RWPE2 (cell line): Measurements from ENCODE around the gene PFDN2.

Experiments
- ATAC-seq: fragments of 200-7000 bp; cut with Tn5 transposase; 3 replicates; pipeline ENCODE4 v1.9.1; 2021; ENCODE audit warnings: low read depth
- DNase-seq: peaks from one replicate; pipeline ENCODE4 v3.0.0-alpha.2; 2020; ENCODE audit warnings: low spot score
- H3K27ac ChIP-seq: fragments of 450-650 bp; 2 replicates; pipeline ENCODE4 v1.5.1; 2017; ENCODE audit warnings: mild to moderate bottlenecking; ENCODE audit not compliant: poor library complexity, severe bottlenecking
- H3K27me3 ChIP-seq: fragments of 250-450 bp; sonication (Bioruptor Pico); 2 replicates; pipeline ENCODE4 v1.5.1; 2021; ENCODE audit warnings: mild to moderate bottlenecking, moderate library complexity; ENCODE audit not compliant: insufficient read depth, poor library complexity, severe bottlenecking
- H3K36me3 ChIP-seq: fragments of 250-450 bp; sonication (Bioruptor Pico); 2 replicates; pipeline ENCODE4 v1.5.1; 2020; ENCODE audit warnings: low read depth, mild to moderate bottlenecking, moderate library complexity
- H3K4me1 ChIP-seq: fragments of 250-450 bp; sonication (Bioruptor Pico); 2 replicates; pipeline ENCODE4 v1.5.1; 2021; ENCODE audit warnings: mild to moderate bottlenecking, moderate library complexity; ENCODE audit not compliant: insufficient read depth, poor library complexity, severe bottlenecking
- H3K4me3 ChIP-seq: fragments of 250-450 bp; sonication (Bioruptor Pico); 2 replicates; pipeline ENCODE4 v1.5.1; 2021; ENCODE audit warnings: mild to moderate bottlenecking, moderate library complexity; ENCODE audit not compliant: severe bottlenecking
- H3K9me3 ChIP-seq: fragments of 250-450 bp; sonication (Bioruptor Pico); 2 replicates; pipeline ENCODE4 v1.5.1; 2021; ENCODE audit warnings: mild to moderate bottlenecking, moderate library complexity; ENCODE audit not compliant: severe bottlenecking
- TF ChIP-seq, protein P1 (sequence below): fragments of 450-650 bp; IDR thresholded peaks from one replicate; pipeline ENCODE4 v1.5.1; 2017; ENCODE audit warnings: mild to moderate bottlenecking, moderate library complexity; ENCODE audit not compliant: poor library complexity, severe bottlenecking

The PFDN2 gene

DNA sequence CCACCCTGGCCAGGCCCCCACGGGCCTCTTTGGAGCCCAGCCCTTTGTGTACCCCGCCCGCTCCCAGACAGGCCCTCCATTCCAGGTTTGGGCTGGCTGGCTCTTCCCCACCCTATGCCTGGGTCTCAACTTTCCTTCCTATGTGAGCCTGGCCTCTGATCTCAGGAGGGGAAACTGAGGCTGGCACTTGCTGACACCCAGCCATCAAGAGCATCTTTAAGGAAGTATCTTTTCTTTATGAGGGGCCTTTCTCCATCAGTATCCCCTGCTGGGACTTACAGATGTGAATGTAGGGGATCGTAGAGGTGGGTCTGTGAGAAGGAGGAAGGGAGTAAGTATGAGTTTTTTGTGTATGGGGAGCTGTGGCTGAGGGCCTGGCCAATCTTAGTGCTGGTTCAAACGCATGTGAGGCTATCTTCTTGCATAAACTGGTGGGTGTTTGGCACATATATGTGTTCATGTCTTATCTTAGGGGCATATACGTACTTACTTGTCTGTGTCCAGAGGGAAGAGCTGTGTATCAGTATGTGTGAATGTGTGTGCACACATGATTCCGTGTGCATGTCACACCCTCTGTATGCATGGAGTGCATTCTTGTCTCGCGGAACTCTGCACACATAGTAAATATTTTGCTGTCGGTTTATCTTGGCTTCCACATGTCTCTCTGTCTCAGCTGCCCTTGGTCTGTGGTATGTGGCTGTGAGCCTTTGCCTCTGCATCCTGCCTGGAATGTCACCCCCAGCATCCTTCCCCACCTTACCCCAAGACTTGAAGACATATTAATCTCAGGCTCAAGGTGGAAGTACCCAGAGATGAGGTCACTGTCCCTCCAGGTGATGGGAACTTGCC is 33.9 kb downstream of the PFDN2 start:
- Histone ChIP-seq H3K4me3 (no peak overlapping the region), H3K27me3 (no peaks in the 10 kb centered on the region), H3K36me3 (no peaks in the 10 kb centered on the region), H3K27ac (peak overlapping the region; percentile 69), H3K4me1 (peaks cover 46% of the 10 kb centered on the region), H3K9me3 (no peaks in the 10 kb centered on the region)
- TF ChIP-seq, protein P1, sequence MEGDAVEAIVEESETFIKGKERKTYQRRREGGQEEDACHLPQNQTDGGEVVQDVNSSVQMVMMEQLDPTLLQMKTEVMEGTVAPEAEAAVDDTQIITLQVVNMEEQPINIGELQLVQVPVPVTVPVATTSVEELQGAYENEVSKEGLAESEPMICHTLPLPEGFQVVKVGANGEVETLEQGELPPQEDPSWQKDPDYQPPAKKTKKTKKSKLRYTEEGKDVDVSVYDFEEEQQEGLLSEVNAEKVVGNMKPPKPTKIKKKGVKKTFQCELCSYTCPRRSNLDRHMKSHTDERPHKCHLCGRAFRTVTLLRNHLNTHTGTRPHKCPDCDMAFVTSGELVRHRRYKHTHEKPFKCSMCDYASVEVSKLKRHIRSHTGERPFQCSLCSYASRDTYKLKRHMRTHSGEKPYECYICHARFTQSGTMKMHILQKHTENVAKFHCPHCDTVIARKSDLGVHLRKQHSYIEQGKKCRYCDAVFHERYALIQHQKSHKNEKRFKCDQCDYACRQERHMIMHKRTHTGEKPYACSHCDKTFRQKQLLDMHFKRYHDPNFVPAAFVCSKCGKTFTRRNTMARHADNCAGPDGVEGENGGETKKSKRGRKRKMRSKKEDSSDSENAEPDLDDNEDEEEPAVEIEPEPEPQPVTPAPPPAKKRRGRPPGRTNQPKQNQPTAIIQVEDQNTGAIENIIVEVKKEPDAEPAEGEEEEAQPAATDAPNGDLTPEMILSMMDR: no peak
- ATAC-seq: no peak
- DNase-seq: no peak

DNA sequence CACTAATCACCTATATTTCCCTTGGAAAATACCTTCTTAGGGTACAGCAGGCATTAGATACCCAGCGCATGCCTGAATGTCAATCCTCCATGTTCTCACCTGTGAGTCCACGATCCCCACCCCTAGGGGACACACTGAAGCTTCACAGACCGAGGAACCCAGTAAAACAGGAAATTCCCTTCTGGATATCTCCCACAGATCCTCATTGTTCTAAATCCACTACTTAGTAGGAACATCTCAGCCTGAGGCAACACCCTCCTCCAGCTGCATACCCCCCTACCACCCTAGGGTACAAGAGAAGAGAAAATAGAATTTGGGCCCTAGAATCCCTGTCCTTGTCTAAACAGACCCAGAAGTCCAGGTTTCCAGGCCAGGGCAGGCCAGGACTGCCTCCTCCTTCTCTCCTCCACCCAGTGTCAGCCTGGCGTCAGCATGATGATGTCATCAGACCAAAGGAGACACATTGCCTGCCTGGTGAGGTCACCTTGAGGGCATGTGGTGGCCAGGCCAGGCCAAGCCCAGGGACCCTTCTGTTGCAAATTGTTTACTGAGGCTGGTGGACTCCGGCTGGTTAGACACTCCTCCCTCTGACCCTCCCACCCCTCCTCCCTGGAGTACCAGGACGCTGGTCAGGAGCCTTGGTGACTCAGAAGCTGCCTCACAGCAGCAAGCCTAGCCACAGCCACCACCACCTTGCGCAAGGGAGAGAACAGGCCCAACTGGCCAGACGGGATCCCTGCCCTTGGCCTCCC is 34.7 kb downstream of the PFDN2 start:
- Histone ChIP-seq H3K4me3 (no peak overlapping the region), H3K4me1 (peaks cover 38% of the 10 kb centered on the region), H3K36me3 (no peaks in the 10 kb centered on the region), H3K9me3 (no peaks in the 10 kb centered on the region), H3K27ac (peak overlapping the region; percentile 69), H3K27me3 (no peaks in the 10 kb centered on the region)
- TF ChIP-seq, protein P1: no peak
- DNase-seq (peak; percentile 98), ATAC-seq (peak; percentile 92)

DNA sequence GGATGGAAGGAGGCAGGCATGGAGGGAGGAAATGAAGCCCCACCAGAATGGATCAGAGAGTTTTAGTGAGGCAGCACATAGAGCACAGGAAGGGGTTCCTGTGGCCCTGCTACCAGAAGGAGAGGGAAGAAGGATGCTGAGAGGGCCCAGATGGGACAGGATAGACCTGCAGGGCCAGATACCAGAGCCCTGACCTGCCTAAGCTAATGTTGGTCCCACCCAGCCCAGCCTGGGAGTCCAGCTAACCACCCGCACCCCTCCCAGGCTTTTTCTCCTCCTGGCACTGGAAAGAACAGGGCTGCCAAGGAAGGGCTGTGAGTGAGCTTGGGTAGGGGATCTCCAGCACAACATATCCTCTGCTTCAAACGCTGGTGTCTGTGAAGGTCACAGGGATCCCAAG is 35.4 kb downstream of the PFDN2 start:
- TF ChIP-seq, protein P1: no peak
- ATAC-seq: no peak
- no peaks in the 10 kb centered on the region for H3K9me3 ChIP-seq
- H3K27me3 ChIP-seq: no peaks in the 10 kb centered on the region
- H3K36me3 ChIP-seq: no peaks in the 10 kb centered on the region
- peaks cover 37% of the 10 kb centered on the region for H3K4me1 ChIP-seq
- H3K27ac ChIP-seq: peak overlapping the region; percentile 69
- DNase-seq: no peak
- no peak overlapping the region for H3K4me3 ChIP-seq

DNA sequence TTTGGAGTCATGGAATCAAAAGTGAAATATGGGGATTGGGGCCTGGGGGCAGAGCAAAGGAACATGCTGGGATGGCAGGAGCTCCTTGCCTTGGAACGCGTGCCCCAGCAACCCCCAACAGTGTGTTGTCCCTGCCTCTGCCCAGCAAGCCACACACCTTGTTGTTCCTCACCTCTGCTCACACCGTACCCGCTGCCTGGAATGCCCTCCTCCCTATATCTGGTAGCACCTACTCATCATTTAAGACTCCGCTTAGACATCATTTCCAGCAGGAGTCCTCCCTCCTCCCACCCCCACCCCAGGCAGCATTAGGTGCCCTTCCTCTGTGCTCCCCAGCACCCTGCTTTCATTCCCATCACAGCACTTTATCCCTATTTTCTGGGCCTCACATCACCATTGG is 36.3 kb downstream of the PFDN2 start:
- H3K27me3 ChIP-seq: no peaks in the 10 kb centered on the region
- no peak overlapping the region for H3K4me3 ChIP-seq
- H3K4me1 ChIP-seq: peaks cover 38% of the 10 kb centered on the region
- H3K9me3 ChIP-seq: no peaks in the 10 kb centered on the region
- TF ChIP-seq, protein P1: no peak
- H3K27ac ChIP-seq: peak overlapping the region; percentile 20
- DNase-seq (no peak), ATAC-seq (no peak)
- no peaks in the 10 kb centered on the region for H3K36me3 ChIP-seq
